Left renal cortex interstitium (tissue), 4 donors: Measurements from ENCODE around the gene FOXK2. TPM values are rescaled to one million over a fixed set of nuclear protein-coding genes. Genes with fewer than 3 reads are reported as not detected.

Experiments used
- polyA plus RNA-seq, 4 donors: library from polyadenylated mRNA; unstranded; fragments of 120-200 nt; gene quantifications; one replicate each; pipeline ENCODE4 v1.2.1, GENCODE V29; 2013; ENCODE audit not compliant: insufficient read length in 4 of 4

The FOXK2 gene
- polyA plus RNA-seq, 4 donors = 34.7 to 48.6 (median 42.8) TPM

Other genes starting within 250 kb of the FOXK2 start
- 100 to 1,000 TPM; 103 to 141 (median 126) TPM for gene CSNK1D, start 246.0 kb upstream of the FOXK2 start, polyA plus RNA-seq
- gene CD7, start 202.1 kb upstream of the FOXK2 start, polyA plus RNA-seq = under 1 TPM; 0.17 to 0.65 (median 0.37) TPM
- 1 to 10 TPM; 1.2 to 3.4 (median 1.6) TPM for gene SECTM1, start 186.0 kb upstream of the FOXK2 start, polyA plus RNA-seq
- gene TEX19, start 160.5 kb upstream of the FOXK2 start, polyA plus RNA-seq = not detected
- gene UTS2R, start 148.0 kb upstream of the FOXK2 start, polyA plus RNA-seq = 1 to 10 TPM in 1 of 4 donors, under 1 TPM in 3; 0.49 to 1.1 (median 0.67) TPM
- gene HEXD, start 101.4 kb upstream of the FOXK2 start, polyA plus RNA-seq = 10 to 100 TPM; 31.8 to 62.4 (median 42.6) TPM
- 10 to 100 TPM; 25.0 to 28.6 (median 26.5) TPM for gene OGFOD3, start 101.1 kb upstream of the FOXK2 start, polyA plus RNA-seq
- 10 to 100 TPM; 47.8 to 57.9 (median 56.8) TPM for gene CYBC1, start 69.0 kb upstream of the FOXK2 start, polyA plus RNA-seq
- 10 to 100 TPM; 74.7 to 94.5 (median 81.4) TPM for gene NARF, start 61.0 kb upstream of the FOXK2 start, polyA plus RNA-seq
- gene WDR45B, start 128.7 kb downstream of the FOXK2 start, polyA plus RNA-seq = 100 to 1,000 TPM in 2 of 4 donors, 10 to 100 TPM in 2; 95.2 to 105 (median 101) TPM
- gene RAB40B, start 179.0 kb downstream of the FOXK2 start, polyA plus RNA-seq = 10 to 100 TPM; 16.6 to 25.3 (median 22.3) TPM
- gene FN3KRP, start 197.0 kb downstream of the FOXK2 start, polyA plus RNA-seq = 10 to 100 TPM; 41.1 to 50.6 (median 44.9) TPM
- gene FN3K, start 215.9 kb downstream of the FOXK2 start, polyA plus RNA-seq = 10 to 100 TPM; 18.8 to 40.3 (median 29.8) TPM
- 10 to 100 TPM; 60.5 to 87.2 (median 73.3) TPM for gene TBCD, start 232.3 kb downstream of the FOXK2 start, polyA plus RNA-seq